ENCODE data around the gene MRE11.

MRE11 gene

DNA sequence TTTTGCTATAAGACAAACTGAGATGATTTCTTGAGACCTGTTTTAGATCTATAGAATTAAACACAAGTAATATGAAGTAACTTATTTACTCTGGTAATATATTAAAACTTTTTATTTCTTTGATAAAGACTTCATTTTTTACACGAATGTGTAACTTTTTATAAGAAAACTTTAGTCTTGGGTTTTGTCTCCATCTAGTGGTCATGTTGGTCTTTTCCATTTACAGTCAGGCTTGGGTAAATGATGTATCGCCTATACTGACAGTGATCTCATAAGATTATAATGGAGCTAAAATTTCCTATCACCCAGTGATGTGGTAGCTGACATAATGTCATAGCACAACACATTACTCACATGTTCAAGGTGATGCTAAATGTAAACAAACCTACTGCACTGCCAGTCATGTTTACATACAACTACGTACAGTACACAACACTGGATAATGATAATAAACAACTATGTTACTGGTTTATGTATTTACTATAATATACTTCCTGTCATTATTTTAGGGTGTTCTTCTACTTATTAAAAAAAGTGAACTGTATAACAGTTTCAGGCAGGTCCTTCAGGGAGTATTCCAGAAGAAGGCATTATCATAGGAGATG lies 11.1 kb upstream of the MRE11 start:
- DNase-seq = peak; percentile 25

GRCh38 chr11:94501522-94501921 lies 7.9 kb upstream of the MRE11 start:
- no peak for DNase-seq

- DNase-seq = no peak
Measured at GRCh38 chr11:94500181-94500580, 6.5 kb upstream of the MRE11 start.

GRCh38 chr11:94494126-94494680 lies 559 bp upstream of the MRE11 start:
- no peak for DNase-seq

DNA sequence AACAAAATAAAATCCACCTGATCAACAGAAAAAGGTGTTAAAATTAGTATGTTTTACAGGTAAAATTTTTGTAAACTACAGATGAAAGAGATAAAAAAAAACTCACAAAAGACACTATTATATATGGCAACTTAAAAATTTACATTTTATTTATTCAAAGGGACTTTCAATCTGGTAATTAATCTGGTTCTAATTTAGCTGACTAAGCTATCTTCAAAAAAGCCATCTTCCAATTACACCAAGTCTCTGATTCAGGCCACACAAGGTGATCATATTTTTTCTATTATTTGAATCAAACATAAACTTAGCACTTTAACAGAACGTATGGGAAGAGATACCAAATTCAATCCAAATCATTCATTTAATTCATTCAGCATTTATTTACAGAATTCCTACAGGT lies 7.6 kb downstream of the MRE11 start:
- DNase-seq = no peak

DNA sequence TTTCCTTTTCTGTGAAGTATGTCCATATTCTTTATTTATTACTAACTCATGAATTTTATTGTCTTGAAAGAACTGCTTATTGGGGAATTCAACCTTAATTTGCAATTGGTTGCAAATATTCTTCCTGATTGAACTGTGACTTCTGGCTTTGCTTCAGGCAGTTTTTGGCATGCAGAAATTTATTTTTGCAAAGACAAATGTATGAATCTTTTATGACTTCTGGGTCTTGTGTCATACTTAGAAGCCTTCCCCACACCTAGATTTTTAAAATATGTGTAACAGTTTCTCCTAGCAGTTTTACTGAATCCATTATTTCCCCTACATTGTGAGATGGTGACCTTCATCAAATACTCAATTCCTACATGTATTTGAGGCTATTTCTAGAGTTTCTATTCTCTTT lies 12.3 kb downstream of the MRE11 start:
- no peak for DNase-seq

DNA sequence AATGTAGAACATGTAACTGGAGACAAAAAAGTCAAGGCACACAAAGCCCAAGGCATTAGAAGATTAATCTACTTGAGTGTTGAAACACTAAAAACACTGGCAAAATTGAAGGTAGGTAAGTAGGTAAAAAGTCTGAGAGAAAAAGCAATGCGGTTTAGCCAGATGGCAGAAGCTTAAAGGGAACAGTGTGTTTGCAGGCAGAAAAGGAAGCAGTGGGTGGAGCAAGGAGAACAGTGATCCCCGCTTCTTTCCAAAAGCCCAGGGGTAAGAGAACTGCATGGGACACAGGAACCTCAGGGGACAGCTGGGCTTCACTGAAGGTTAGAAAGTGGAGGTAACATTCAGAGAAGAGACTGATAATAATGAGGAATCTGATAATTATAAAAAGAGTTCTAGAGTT lies 16.0 kb downstream of the MRE11 start:
- no peak for DNase-seq

DNA sequence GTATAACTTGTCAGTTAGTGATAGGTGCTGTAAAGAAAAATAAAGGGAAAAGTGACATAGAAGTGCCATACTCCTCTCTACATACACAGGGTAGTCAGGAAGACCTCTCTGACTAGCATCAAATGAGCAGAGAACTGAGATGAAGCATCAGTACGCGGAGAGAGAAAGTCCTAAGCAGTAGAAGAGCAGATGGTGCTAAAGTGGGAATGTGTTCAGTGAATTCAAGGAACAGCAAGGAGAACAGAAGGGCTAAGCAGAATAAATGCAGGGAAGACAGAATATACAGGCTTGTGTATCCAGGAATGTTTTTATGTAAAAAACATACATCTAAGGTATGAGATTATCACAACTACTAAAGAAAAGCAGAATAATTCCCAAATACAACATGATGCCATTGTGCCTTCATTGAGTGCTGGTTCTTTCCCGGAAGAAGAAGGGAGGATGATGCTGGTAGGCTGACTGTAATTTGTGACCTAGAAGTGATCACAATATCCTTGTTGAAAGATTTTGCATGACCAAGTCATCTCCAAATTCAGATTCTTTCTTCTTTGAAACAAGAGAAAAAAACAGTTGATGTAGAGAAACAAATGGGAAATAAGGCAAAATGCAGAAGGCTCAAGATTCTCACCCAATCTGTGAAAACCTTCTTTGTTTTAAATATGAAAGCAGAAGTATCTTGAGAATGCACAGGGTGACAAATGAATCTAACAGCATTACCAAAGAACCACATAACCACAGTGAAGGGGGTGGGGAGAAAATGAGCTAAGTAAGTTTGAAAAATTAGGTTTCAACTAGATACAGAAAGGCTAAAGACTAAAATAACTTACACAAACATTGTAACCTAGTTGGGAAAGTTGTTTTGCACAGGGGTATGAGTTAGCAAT lies 20.5 kb downstream of the MRE11 start:
- DNase-seq = no peak

DNA sequence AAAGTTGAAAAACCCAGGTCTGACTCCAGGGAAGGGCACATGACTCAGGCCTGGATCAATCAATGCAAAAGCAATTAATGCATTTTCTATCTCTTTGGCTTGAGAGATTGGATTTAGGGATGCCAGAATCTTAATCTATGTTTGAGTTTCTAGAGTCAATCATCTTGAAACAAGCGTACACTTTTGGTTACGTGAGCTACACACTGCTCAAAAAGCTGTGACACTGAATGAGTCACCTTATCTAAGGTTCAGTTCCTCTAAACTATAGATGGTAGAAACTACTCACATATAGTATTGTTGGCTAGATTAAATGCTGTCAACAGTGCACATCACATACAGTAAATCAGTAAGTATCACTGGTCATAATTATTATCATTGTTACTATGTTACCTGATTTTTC lies 24.2 kb downstream of the MRE11 start:
- DNase-seq = no peak

DNA sequence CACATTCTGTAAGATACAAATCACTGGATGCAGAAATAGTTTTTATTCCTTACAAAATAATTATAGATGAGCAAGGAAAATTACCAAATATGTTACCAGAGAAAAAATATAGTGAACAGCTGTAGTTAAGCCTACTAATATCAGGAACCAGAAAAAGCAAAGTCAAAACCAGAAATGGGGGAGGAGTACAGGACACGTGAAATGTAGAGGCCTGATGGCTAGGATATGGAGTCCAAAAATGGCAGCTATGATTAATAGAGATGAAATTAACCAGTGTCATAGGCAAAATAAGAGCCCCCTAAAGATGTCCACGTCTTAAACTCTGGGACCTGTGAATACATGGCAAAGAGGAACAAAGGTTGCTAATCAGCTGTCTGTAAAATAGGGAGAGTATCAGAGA lies 34.1 kb downstream of the MRE11 start:
- DNase-seq = no peak

- no peak for DNase-seq
Measured at GRCh38 chr11:94457118-94458029, 36.3 kb downstream of the MRE11 start.

- DNase-seq = no peak
Measured at GRCh38 chr11:94455861-94456260, 37.8 kb downstream of the MRE11 start.

GRCh38 chr11:94454301-94454700 lies 39.3 kb downstream of the MRE11 start:
- no peak for DNase-seq

DNA sequence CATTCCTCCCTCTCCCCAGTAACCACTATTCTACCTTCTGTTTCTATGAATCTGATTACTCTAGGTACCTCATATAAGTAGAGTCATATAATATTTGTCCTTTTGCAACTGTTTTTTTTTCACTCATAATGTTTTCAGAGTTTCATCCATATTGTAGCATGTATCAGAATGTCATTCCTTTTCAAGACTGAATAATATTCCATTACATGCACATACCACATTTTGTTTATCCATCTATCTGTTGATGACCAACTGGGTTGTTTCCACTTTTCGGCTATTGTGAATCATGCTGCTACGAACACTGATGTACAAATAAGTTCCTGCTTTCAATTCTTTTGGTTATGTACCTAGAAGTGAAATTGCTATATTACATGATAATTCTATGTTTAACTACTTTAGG lies 40.7 kb downstream of the MRE11 start:
- DNase-seq = no peak

DNA sequence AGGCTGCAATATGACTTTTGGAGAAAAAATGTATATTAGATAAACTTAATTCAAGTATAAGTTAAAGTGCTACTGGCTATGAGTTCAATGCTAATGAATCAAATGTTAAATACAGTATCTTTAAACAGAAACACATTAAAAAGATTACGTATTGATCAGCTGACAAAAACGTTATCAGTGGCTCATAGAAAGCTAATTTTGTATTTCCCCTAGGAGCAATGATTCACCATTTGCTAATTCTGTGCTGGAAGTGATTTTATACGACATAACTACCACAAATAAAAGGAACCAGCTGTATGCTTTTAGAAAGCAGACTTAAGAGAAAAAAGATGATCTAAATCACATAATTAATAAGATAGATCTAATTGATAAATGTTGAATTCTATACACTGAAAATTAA lies 43.6 kb downstream of the MRE11 start:
- DNase-seq = no peak

DNA sequence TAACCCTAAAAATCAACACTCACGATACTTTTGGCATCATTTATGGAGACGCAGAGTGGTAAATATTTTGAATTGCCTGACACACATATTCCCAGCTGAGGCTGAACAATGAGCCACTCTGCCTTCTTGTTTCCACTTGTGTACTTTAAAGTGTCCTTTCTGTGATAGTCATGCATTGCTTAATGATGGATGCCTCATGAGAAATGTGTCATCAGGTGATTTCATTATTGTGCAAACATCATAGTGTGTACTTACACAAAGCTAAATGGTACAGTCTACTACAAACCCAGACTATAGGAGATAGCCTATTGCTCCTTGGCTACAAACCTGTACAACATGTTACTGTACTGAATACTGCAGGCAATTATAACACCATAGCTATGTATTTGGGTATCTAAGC lies 44.2 kb downstream of the MRE11 start:
- DNase-seq = peak; percentile 2

GRCh38 chr11:94449029-94449428 lies 44.6 kb downstream of the MRE11 start:
- DNase-seq = no peak

GRCh38 chr11:94447149-94447548 lies 46.5 kb downstream of the MRE11 start:
- no peak for DNase-seq

DNA sequence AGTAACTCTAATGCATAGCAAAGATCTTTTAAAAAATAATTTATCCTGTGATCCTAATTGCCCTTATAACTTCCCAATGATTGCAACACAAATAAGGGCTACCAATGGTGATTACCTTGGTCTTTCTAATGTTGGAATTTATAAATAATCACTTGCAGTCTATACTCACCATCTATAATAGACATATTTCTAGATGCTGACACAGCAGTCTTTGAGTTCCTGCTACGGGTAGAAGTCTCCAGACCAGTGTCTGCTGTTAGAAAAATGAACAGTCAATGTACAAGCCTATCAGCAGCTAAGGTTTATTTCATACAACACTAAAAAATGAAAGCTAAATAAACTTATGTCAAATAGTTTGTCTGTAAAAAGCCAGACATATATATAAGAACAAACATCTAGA lies 48.0 kb downstream of the MRE11 start:
- DNase-seq = no peak

DNA sequence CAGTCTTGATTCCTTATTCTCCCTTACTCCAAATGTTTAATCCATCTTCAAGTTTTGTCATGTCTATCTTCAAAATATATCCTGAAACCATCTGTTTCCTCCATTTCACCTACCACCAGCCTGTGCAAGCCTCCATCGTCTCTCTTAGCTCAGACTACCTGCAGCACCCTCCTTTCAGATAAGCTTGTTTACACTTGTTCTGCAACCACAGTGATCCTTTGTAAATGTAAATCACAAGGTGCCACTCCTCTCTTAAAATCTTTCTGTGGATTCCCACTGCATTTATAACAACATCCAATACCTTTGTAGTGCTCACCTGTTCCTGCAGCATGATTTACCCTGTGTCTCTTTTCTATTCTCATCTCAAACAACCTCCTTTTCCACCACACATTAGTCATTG lies 60.6 kb downstream of the MRE11 start:
- no peak for DNase-seq

DNA sequence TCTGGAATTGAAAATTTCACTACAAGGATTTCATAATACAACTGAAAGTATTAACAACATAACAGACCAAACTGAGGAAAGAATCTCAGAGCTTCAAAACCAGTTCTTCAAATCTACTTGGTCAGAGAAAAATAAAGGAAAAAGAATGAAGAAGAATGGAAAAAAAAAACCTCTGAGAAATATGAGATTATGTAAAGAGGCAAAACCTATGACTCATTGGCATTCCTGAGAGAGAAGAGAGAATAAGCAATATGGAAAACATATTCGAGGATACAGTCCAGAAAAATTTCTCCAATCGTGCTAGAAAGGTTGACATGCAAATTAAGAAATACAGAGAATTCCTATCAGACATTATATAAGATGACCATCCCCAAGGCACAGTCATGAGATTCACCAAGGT lies 69.0 kb downstream of the MRE11 start:
- DNase-seq = no peak

GRCh38 chr11:94424011-94424410 lies 69.6 kb downstream of the MRE11 start:
- DNase-seq = no peak

- no peak for DNase-seq
Measured at GRCh38 chr11:94423507-94423906, 70.1 kb downstream of the MRE11 start.
